Raji (cell line): ENCODE data around the gene WWOX.

ENCODE experiments used
- POLR2A ChIP-seq: IDR thresholded peaks from 2 replicates; pipeline ENCODE4 v1.6.1; 2011; ENCODE audit warnings: low read depth, low read length, control low read depth; ENCODE audit not compliant: insufficient read depth

WWOX gene

DNA sequence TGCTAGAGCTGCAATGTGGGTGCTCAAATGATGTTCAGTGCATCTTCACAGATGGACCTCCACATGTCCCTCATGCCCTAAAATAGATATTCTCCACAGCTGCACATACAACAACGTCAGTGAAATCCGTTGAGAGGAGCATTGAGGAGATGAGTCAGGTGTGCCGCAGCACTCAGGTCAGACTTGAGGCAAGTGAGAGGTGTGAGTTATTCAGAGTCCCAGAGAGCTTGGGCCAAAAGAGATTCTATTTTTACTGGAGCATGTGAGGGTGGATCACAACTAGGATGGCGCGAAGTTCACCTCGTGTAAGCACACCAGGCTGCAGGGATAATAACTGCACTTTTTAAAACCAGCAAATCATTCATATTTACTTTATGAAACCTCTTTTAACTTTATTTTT lies 855.8 kb downstream of the WWOX start:
- no peak for TF ChIP-seq POLR2A

DNA sequence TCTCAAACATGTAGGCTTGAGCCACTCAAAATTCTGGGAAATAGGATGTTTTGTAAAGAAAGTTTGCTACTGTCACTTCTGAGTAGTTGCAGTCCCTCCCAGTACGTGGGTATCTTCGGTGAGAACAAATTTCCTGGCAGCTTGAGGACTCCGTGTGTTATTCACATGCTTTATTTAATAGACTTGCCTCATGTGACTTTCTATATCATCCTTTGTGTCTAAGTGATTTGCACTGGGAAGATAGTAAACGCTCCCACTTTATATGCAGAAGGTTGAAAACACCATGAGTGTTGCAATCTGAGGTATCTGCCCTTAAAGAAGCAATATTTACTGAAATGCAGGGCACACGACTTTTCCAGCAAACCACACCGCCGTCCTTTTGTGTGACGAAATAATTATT lies 857.4 kb downstream of the WWOX start:
- TF ChIP-seq POLR2A: no peak

GRCh38 chr16:78957317-78958100 lies 858.1 kb downstream of the WWOX start:
- no peak for TF ChIP-seq POLR2A

DNA sequence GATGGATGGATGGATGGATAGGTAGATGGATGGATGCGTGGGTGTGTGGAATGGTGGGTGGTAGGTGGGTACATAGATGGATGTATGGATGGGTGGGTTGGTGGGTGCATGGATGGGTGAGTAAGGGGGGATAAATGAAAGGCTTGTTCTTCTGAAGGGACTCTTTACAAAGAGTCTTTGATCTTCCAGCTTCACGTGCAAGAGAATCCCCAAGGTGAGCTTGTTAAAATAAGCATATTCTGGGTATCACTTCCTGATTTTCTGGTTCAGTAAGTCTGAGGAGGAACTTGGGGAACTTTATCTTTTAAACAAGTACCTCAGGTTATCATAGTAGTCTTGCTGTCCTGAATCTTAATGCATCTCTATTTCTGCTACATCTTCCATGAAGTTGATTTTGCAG lies 862.0 kb downstream of the WWOX start:
- no peak for TF ChIP-seq POLR2A

DNA sequence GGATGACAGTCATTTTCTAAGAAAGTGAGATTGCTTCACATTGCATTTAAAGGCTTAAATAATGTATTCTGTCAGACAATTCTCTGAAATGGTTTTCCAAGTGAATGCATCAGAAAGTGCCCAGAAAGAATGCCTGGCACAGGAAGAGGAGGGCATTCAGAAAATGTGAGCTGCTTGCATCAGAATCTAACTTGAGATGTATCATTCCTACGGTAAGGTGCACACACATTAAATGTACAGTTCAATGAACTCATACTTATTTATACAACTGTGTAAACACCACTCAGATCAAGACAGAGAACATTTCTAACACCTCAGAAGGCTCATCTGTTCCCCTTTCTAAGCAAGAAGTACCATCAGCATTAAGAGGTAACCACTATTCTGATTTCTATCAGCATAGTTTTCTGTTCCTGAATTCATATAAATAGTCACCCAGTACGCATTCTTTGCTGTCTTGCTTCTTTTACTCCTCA lies 863.0 kb downstream of the WWOX start:
- no peak for TF ChIP-seq POLR2A

DNA sequence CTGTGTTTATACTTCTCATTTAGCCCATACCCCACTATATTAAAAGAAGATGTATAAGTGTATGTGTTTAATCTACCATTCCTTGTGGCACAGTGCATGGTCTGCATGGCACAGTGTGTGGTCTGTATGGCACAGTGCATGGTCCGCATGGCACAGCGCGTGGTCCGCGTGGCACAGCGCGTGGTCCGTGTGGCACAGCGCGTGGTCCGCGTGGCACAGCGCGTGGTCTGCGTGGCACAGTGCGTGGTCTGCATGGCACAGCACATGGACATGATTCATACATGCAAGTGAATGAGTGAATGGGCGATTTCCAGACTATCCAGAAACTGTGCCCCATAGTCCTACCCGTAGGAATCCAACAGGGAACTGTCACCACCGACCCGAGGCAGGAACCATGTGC lies 868.5 kb downstream of the WWOX start:
- no peak for TF ChIP-seq POLR2A

- TF ChIP-seq POLR2A: no peak
These were observed 870.3 kb downstream of the WWOX start for GRCh38 chr16:78969721-78970120.

DNA sequence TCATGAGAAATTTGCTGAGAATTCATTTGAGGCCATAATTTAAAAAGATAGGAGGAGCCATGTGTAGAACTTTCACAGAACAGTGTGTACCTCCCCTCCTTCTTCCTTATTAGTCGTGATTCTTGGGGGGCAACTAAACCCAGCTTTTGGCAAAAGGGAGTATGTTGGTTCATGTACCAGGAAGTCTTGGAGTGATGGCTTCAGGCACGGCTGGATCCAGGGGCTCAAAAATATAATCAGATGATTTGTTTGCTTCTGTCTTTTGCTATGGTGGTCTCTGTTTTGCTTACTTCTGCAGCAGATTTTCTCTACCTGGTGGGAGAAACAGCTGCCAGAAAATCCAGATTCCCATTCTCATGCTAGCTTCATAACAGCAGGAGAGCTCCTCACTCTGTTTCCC lies 871.2 kb downstream of the WWOX start:
- no peak for TF ChIP-seq POLR2A

DNA sequence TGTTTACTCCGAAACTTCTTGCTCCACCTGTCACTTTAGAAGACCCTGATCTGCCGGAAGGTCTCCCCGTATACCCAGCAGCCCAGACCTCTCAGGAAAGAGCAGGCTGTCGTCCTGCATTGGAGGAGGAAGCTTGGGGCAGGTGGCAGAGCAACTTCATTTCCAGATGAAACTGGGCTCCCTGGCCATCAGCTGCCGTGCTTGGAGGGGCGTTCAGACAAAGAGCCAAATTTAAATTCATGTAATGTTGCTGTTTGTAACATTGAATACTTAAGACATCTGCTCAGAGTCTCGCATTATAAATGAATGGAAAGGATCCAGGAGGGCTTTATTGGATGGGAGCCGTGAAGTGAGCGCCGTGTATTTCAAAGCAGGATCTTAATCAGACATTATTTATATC lies 872.6 kb downstream of the WWOX start:
- TF ChIP-seq POLR2A: no peak

GRCh38 chr16:78972986-78973385 lies 873.5 kb downstream of the WWOX start:
- TF ChIP-seq POLR2A: no peak

DNA sequence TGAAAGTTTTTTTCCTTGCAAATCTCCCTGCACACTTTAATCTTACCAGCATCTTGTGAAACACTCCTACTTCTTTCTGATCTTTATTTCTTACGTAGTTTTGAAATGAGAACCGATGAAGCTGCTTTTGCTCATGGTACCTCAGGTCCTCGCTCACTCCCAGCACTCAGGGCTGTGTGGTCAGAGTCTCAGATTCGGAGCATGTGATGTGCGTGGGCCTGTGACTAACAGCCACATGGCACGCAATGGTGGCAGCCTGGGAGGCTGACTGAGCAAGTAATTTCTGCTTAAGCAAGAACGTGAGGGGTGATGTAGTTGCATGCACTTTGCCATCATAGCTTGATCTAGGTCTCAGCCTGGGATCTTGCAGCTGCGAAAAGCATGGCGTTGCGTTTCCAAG lies 876.8 kb downstream of the WWOX start:
- no peak for TF ChIP-seq POLR2A

DNA sequence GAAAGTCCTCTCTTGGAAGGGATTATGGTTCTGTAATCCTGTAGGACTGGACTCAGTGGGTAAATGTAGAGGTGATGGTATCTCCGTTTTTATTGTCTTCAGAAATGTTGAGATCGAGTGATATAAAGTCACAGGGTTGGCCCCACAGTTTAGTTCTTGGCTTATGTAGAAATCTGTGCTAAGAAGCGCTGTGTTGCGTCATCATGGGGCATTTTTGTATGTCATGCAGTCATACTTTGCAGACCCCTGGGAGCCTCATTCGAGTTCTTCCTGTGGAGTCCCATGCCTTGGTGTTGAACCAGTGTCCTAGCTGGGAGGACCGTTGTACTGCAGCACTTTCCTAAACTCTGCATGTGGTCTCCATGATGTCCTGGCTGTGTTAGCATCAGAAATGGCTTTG lies 881.4 kb downstream of the WWOX start:
- no peak for TF ChIP-seq POLR2A

DNA sequence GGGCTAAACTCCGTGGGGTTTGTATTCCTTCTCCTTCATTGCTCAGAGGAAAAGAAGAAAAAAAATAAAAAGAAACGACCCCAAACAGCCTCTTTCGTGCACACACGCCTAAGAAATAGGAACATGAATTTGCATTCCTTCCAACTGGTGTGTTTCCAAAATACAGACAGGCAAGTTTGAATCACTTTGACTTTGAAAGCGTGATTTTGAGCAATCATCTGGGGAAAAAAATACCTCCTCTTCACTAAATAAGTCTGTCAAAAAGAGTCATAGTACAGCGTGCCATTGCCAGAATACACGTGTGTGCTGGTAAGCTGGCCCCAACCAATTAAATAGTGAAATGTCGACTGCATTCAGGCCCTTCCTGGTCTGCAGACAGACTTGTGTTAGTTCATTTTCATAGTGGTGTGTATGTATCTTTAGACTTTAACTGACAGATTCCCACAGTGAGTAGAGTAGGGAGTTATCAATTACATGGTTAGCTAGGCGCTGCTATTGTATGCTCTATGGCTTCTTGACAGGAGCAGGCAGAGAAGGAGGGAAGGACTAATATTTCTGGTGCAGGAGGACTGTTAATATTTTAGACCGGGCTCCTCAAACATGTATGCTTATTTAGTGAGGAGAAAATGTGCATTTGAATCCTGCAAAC lies 882.8 kb downstream of the WWOX start:
- no peak for TF ChIP-seq POLR2A

GRCh38 chr16:78984324-78984723 lies 884.9 kb downstream of the WWOX start:
- no peak for TF ChIP-seq POLR2A

- no peak for TF ChIP-seq POLR2A
These were observed 885.5 kb downstream of the WWOX start for GRCh38 chr16:78984887-78985464.
